ENCODE results near the gene C8A.

DNA sequence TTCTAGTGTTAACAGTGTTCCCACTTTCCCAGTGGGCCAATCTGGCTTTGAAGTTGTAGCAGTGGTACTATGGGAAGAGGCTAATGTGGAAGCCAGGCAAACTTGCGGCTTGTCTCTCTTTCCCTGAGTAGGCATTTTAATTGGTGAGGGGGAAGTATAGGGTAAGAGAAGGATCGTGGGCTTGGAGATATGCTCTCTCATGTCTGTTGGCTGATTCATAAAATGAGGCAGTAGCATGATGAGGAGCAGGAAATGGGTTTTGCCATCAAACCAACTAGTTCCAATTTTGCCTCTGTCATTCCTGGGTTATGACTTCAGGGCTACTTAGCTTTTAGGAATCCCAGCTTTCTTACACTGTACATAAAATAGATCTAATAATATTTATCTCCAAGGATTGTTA lies 12.1 kb downstream of the C8A start:
- TF ChIP-seq, protein P1, sequence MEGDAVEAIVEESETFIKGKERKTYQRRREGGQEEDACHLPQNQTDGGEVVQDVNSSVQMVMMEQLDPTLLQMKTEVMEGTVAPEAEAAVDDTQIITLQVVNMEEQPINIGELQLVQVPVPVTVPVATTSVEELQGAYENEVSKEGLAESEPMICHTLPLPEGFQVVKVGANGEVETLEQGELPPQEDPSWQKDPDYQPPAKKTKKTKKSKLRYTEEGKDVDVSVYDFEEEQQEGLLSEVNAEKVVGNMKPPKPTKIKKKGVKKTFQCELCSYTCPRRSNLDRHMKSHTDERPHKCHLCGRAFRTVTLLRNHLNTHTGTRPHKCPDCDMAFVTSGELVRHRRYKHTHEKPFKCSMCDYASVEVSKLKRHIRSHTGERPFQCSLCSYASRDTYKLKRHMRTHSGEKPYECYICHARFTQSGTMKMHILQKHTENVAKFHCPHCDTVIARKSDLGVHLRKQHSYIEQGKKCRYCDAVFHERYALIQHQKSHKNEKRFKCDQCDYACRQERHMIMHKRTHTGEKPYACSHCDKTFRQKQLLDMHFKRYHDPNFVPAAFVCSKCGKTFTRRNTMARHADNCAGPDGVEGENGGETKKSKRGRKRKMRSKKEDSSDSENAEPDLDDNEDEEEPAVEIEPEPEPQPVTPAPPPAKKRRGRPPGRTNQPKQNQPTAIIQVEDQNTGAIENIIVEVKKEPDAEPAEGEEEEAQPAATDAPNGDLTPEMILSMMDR (IDR thresholded peaks at IDR 0.05; ENCODE audit: low read depth, low read length), result no peak
- TF ChIP-seq POLR2A (IDR thresholded peaks at IDR 0.05; ENCODE audit: extremely low read depth, insufficient read length), result no peak
- TF ChIP-seq, protein P2, sequence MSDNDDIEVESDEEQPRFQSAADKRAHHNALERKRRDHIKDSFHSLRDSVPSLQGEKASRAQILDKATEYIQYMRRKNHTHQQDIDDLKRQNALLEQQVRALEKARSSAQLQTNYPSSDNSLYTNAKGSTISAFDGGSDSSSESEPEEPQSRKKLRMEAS (IDR thresholded peaks at IDR 0.05; ENCODE audit: low read depth, low read length), result no peak
- TF ChIP-seq MYC (IDR thresholded peaks at IDR 0.05; ENCODE audit: low read depth, low read length), result no peak
